GM21367 (cell line): ENCODE results near the gene OR4K17.
"Not testable (repeated sequence)": the region's sequence is repeated elsewhere in the genome, so short reads cannot be mapped to it uniquely, and the experiment has no call there.

Experiments
- ATAC-seq: cut with Tn5 transposase; IDR thresholded peaks from one replicate; pipeline ENCODE4 v1.9.1; 2021; ENCODE audit not compliant: unreplicated experiment

The OR4K17 gene

GRCh38 chr14:20110438-20110837 lies at the start of gene OR4K17:
TSS of gene OR4K17 (plus strand) at chr14:20110739. CDS start at chr14:20117500, 6,761 bp downstream.
- no peak for ATAC-seq

GRCh38 chr14:20092050-20092449 lies 18.5 kb upstream of the OR4K17 start:
- no peak for ATAC-seq

- ATAC-seq: no peak
Observed at GRCh38 chr14:20093442-20093841, 17.1 kb upstream of the OR4K17 start.

GRCh38 chr14:20098926-20099770 lies 11.4 kb upstream of the OR4K17 start:
- not testable (repeated sequence) for ATAC-seq

GRCh38 chr14:20112321-20112720 lies 1.8 kb downstream of the OR4K17 start:
- no peak for ATAC-seq

- ATAC-seq: no peak
Observed at GRCh38 chr14:20116748-20117147, 6.2 kb downstream of the OR4K17 start.

GRCh38 chr14:20118795-20119194 lies 8.3 kb downstream of the OR4K17 start:
- no peak for ATAC-seq

- no peak for ATAC-seq
Observed at GRCh38 chr14:20138520-20138919, 28.0 kb downstream of the OR4K17 start, which contains the start of gene OR4N5. TSS of gene OR4N5 (plus strand) at chr14:20138820. CDS start at chr14:20143736, 4,916 bp downstream.

GRCh38 chr14:20143911-20144310 lies 33.4 kb downstream of the OR4K17 start:
- no peak for ATAC-seq

GRCh38 chr14:20144820-20145219 lies 34.3 kb downstream of the OR4K17 start:
- no peak for ATAC-seq

- ATAC-seq: no peak
Observed at GRCh38 chr14:20164462-20164861, 53.9 kb downstream of the OR4K17 start.

- ATAC-seq: no peak
Observed at GRCh38 chr14:20167091-20167490, 56.6 kb downstream of the OR4K17 start.

GRCh38 chr14:20169852-20170251 lies 59.3 kb downstream of the OR4K17 start:
- not testable (repeated sequence) for ATAC-seq
